GM03348 (cell line): ENCODE results near the gene SAFB.
"Not testable (repeated sequence)": the region's sequence is repeated elsewhere in the genome, so short reads cannot be mapped to it uniquely, and the experiment has no call there.

ENCODE experiments used
- DNase-seq: peaks from one replicate; pipeline ENCODE4 v3.0.0; 2012; ENCODE audit warnings: low spot score

The SAFB gene

GRCh38 chr19:5684694-5685430 is 62.0 kb downstream of the SAFB start:
- DNase-seq: no peak

- no peak for DNase-seq
These were observed 63.4 kb downstream of the SAFB start for GRCh38 chr19:5686326-5686646.

GRCh38 chr19:5686647-5687359 is 63.9 kb downstream of the SAFB start:
- DNase-seq: peak; percentile 98

GRCh38 chr19:5687360-5688198 is 64.7 kb downstream of the SAFB start:
- no peak for DNase-seq

GRCh38 chr19:5688262-5688881 is 65.5 kb downstream of the SAFB start:
- not testable (repeated sequence) for DNase-seq

GRCh38 chr19:5690125-5690954 is 67.5 kb downstream of the SAFB start, which contains the start of gene RPL36:
RPL36 (plus strand) TSS chr19:5690295; CDS start chr19:5690508, 213 bp downstream.
- peak; percentile 98 for DNase-seq

- peak; percentile 64 for DNase-seq
These were observed 68.3 kb downstream of the SAFB start for GRCh38 chr19:5690955-5691821.

- DNase-seq: peak; percentile 48
These were observed 69.2 kb downstream of the SAFB start for GRCh38 chr19:5691822-5692722.

GRCh38 chr19:5692723-5693194 is 69.9 kb downstream of the SAFB start:
- DNase-seq: no peak

- no peak for DNase-seq
These were observed 70.6 kb downstream of the SAFB start for GRCh38 chr19:5693195-5694166.

- no peak for DNase-seq
These were observed 71.5 kb downstream of the SAFB start for GRCh38 chr19:5694167-5694955.

- no peak for DNase-seq
These were observed 72.2 kb downstream of the SAFB start for GRCh38 chr19:5694956-5695648.

GRCh38 chr19:5695649-5696195 is 72.8 kb downstream of the SAFB start:
- no peak for DNase-seq

- no peak for DNase-seq
These were observed 73.5 kb downstream of the SAFB start for GRCh38 chr19:5696196-5697021.
